HEK293 (cell line): ENCODE data around the gene GNAS.

Experiments
- REST ChIP-seq: fragments of 450-650 bp; formaldehyde crosslinking; IDR thresholded peaks from 2 replicates; pipeline ENCODE4 v1.5.1; 2016; ENCODE audit warnings: missing biosample characterization, missing genetic modification characterization
- SALL2 ChIP-seq: fragments of 450-650 bp; formaldehyde crosslinking; IDR thresholded peaks from 2 replicates; pipeline ENCODE4 v1.5.0; 2017; ENCODE audit warnings: missing biosample characterization, mild to moderate bottlenecking, missing genetic modification characterization, borderline replicate concordance
- ZNF280C ChIP-seq: fragments of 450-650 bp; formaldehyde crosslinking; IDR thresholded peaks from 2 replicates; pipeline ENCODE4 v1.5.1; 2016; ENCODE audit warnings: missing biosample characterization, missing genetic modification characterization
- TF ChIP-seq, protein P1 (sequence below): fragments of 450-650 bp; formaldehyde crosslinking; IDR thresholded peaks from 2 replicates; pipeline ENCODE4 v1.5.1; 2016; ENCODE audit warnings: missing biosample characterization, missing genetic modification characterization

GRCh38 chr20:58829531-58829941 lies 23.0 kb upstream of the GNAS start:
- TF ChIP-seq REST (tag by site-specific recombination) (no peak), SALL2 (no peak), ZNF280C (tag by site-specific recombination) (no peak)
- TF ChIP-seq, protein P1, sequence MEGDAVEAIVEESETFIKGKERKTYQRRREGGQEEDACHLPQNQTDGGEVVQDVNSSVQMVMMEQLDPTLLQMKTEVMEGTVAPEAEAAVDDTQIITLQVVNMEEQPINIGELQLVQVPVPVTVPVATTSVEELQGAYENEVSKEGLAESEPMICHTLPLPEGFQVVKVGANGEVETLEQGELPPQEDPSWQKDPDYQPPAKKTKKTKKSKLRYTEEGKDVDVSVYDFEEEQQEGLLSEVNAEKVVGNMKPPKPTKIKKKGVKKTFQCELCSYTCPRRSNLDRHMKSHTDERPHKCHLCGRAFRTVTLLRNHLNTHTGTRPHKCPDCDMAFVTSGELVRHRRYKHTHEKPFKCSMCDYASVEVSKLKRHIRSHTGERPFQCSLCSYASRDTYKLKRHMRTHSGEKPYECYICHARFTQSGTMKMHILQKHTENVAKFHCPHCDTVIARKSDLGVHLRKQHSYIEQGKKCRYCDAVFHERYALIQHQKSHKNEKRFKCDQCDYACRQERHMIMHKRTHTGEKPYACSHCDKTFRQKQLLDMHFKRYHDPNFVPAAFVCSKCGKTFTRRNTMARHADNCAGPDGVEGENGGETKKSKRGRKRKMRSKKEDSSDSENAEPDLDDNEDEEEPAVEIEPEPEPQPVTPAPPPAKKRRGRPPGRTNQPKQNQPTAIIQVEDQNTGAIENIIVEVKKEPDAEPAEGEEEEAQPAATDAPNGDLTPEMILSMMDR (tag by site-specific recombination): no peak
